PC-3 (cell line): ENCODE results near the gene MACIR. TPM values are rescaled to one million over a fixed set of nuclear protein-coding genes. Genes with fewer than 3 reads are reported as not detected.

ENCODE experiments used
- ATAC-seq: fragments of 200-7000 bp; cut with Tn5 transposase; 2 replicates; pipeline ENCODE4 v1.9.1; 2020; ENCODE audit warnings: mild to moderate bottlenecking, moderate library complexity
- BruUV-seq: library from RNA; stranded (reverse); fragments of 400-500 nt; replicated peaks from 2 replicates; lab custom pipeline; 2021; lab: Mats Ljungman, UMichigan
- CTCF ChIA-PET: fragments of 300-600 bp; sonication (Branson Sonifier 250); formaldehyde crosslinking; loops from one replicate; lab custom pipeline; 2022; ENCODE audit warnings: antibody characterized with exemption; lab: Charles Lee
- POLR2A ChIA-PET: fragments of 300-600 bp; sonication (Branson Sonifier 250); formaldehyde crosslinking; loops from one replicate; lab custom pipeline; 2022; ENCODE audit warnings: antibody characterized with exemption; ENCODE audit not compliant: unreplicated experiment; lab: Charles Lee
- DNase-seq: peaks from one replicate; pipeline ENCODE4 v3.0.0-alpha.2; 2015
- H2AFZ ChIP-seq: fragments of 300-600 bp; sonication (generic); 2 replicates; pipeline ENCODE4 v1.6.0; 2016; ENCODE audit warnings: antibody characterized with exemption, low read length
- H3F3A ChIP-seq: fragments of 300-600 bp; sonication (generic); one replicate; pipeline ENCODE4 v1.6.0; 2017; ENCODE audit warnings: antibody characterized with exemption, low read length, control low read depth, mild to moderate bottlenecking; ENCODE audit not compliant: unreplicated experiment
- H3K27ac ChIP-seq: fragments of 300-600 bp; sonication (generic); 2 replicates; pipeline ENCODE4 v1.5.1; 2016; ENCODE audit warnings: mild to moderate bottlenecking, low read length
- H3K27me3 ChIP-seq: fragments of 300-600 bp; sonication (generic); 2 replicates; pipeline ENCODE4 v1.6.1; 2016; ENCODE audit warnings: low read length, mixed read lengths
- H3K36me3 ChIP-seq: fragments of 300-600 bp; sonication (generic); 2 replicates; pipeline ENCODE4 v1.6.1; 2016; ENCODE audit warnings: low read depth, mixed run types, low read length, mixed read lengths
- H3K4me1 ChIP-seq: fragments of 300-600 bp; sonication (generic); 2 replicates; pipeline ENCODE4 v1.5.1; 2016; ENCODE audit warnings: low read length; ENCODE audit not compliant: insufficient read depth
- H3K4me2 ChIP-seq: fragments of 300-600 bp; sonication (generic); 2 replicates; pipeline ENCODE4 v1.6.0; 2016; ENCODE audit warnings: low read length
- H3K4me3 ChIP-seq: fragments of 300-600 bp; sonication (generic); 2 replicates; pipeline ENCODE4 v1.5.1; 2016; ENCODE audit warnings: mild to moderate bottlenecking, low read length, mixed read lengths
- H3K79me2 ChIP-seq: fragments of 300-600 bp; sonication (generic); 2 replicates; pipeline ENCODE4 v1.6.1; 2017; ENCODE audit warnings: low read length, mixed read lengths
- H3K9ac ChIP-seq: fragments of 300-600 bp; sonication (generic); 2 replicates; pipeline ENCODE4 v1.6.0; 2016; ENCODE audit warnings: mild to moderate bottlenecking, low read length
- H3K9me2 ChIP-seq: fragments of 300-600 bp; sonication (generic); replicated peaks from 2 replicates; pipeline ENCODE4 v1.6.1; 2016; ENCODE audit warnings: mixed run types, low read length, mixed read lengths
- H3K9me3 ChIP-seq: fragments of 300-600 bp; sonication (generic); 2 replicates; pipeline ENCODE4 v1.6.1; 2016; ENCODE audit warnings: low read length, mixed read lengths
- H4K20me1 ChIP-seq: fragments of 300-600 bp; sonication (generic); 2 replicates; pipeline ENCODE4 v1.6.1; 2016; ENCODE audit warnings: low read length, mixed read lengths
- EZH2 ChIP-seq: fragments of 300-600 bp; sonication (generic); IDR thresholded peaks from one replicate; pipeline ENCODE4 v1.6.1; 2017; ENCODE audit warnings: antibody characterized with exemption, mild to moderate bottlenecking, low read length; ENCODE audit not compliant: unreplicated experiment
- EZH2phosphoT487 ChIP-seq: fragments of 300-600 bp; sonication (generic); IDR thresholded peaks from 2 replicates; pipeline ENCODE4 v1.6.1; 2018; ENCODE audit warnings: mild to moderate bottlenecking, antibody characterized with exemption, low read length, borderline replicate concordance
- intact Hi-C: fragments of 100-400 bp; cut with micrococcal nuclease; formaldehyde crosslinking; loops from 2 replicates; pipeline ENCODE4 v1.9.0; 2023
- total RNA-seq: library from RNA; depleted of rRNA; stranded (reverse); fragments of >200 nt; gene quantifications from 2 replicates; pipeline ENCODE4 v1.2.3, GENCODE V29; 2014
- TF ChIP-seq, protein P1 (sequence below): fragments of 300-600 bp; sonication (generic); conservative IDR thresholded peaks from 2 replicates; pipeline ENCODE4 v1.5.1; 2017; ENCODE audit warnings: antibody characterized with exemption, low read depth, mild to moderate bottlenecking, low read length

MACIR gene
- total RNA-seq, 1 experiment from 2014 or later = 22.2 TPM

DNA sequence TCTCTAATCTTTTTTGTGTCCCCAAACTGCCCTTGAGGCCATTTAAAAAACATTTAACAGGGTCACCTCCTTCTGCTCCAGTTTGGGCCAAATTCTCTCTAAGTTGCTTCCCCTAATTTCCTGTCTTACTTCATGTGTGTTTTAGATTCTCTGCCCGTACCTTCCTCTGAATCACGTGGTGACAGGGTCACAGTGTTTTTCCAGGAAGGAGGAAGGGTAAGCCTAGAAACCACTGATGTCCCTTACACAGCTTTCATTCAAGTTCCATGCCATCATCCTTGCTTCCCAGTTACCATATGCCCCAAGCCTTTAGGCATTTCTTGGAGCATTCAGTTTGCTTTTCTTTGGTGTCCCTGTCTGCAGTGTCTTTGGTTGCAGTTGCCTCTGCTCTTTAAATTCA, 42.4 kb upstream of the MACIR start:
- H3F3A ChIP-seq = no peaks in the 10 kb centered on the region
- no peak for DNase-seq
- ATAC-seq = no peak; the same call in none of the 2 replicates
- H2AFZ ChIP-seq = 0 out of 2 replicates have a peak overlapping the region, but pooled peaks have one; percentile 1
- H4K20me1 ChIP-seq = no peaks in the 10 kb centered on the region
- POLR2A ChIA-PET = interaction anchor here (0.6 kb wide), 1 partner anchor 155 kb away, joined by 3 read pairs; no protein-coding TSS in a partner anchor
- H3K4me2 ChIP-seq = no peak overlapping the region
- no peak overlapping the region for H3K9ac ChIP-seq
- BruUV-seq = no TSS peak
- CTCF ChIA-PET = interaction anchor here (0.7 to 0.8 kb wide), 2 partner anchors 8 to 669 kb away, joined by 3 read pairs; no protein-coding TSS in a partner anchor
- H3K9me2 ChIP-seq = no peaks in the 10 kb centered on the region
- no peak overlapping the region for H3K4me3 ChIP-seq
- no peaks in the 10 kb centered on the region for H3K79me2 ChIP-seq
- no peaks in the 10 kb centered on the region for H3K27me3 ChIP-seq
- H3K9me3 ChIP-seq = no peaks in the 10 kb centered on the region
- 0 out of 2 replicates have a peak, but pooled peaks cover 3% of the 10 kb centered on the region for H3K4me1 ChIP-seq
- H3K27ac ChIP-seq = no peak overlapping the region
- intact Hi-C loops = no loop called here
- H3K36me3 ChIP-seq = no peaks in the 10 kb centered on the region
- TF ChIP-seq, protein P1, sequence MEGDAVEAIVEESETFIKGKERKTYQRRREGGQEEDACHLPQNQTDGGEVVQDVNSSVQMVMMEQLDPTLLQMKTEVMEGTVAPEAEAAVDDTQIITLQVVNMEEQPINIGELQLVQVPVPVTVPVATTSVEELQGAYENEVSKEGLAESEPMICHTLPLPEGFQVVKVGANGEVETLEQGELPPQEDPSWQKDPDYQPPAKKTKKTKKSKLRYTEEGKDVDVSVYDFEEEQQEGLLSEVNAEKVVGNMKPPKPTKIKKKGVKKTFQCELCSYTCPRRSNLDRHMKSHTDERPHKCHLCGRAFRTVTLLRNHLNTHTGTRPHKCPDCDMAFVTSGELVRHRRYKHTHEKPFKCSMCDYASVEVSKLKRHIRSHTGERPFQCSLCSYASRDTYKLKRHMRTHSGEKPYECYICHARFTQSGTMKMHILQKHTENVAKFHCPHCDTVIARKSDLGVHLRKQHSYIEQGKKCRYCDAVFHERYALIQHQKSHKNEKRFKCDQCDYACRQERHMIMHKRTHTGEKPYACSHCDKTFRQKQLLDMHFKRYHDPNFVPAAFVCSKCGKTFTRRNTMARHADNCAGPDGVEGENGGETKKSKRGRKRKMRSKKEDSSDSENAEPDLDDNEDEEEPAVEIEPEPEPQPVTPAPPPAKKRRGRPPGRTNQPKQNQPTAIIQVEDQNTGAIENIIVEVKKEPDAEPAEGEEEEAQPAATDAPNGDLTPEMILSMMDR = no peak
- TF ChIP-seq EZH2phosphoT487 (no peak), EZH2 (no peak)

DNA sequence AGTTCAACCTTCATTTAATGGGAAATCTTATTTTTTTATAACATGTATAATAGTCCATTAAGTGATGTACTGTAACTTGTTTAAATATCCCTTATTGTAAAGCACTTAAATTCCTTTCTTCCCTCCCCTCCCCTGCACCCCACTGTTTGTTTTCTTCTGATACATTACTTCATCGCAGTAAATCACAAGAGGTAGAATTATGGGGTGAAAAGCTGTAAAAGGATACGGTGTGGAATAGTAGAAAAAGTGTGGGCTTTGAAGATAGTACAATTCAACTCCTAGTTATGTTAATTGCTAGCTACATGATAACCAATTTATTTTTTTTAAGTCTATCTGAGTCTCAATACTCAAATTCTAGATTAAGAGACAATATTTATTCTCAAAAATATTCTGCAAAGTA, 41.9 kb upstream of the MACIR start:
- H2AFZ ChIP-seq = no peak overlapping the region
- no peaks in the 10 kb centered on the region for H3K79me2 ChIP-seq
- no peaks in the 10 kb centered on the region for H3F3A ChIP-seq
- ChIA-PET CTCF (interaction anchor here (0.7 kb wide), 1 partner anchor 8 kb away, joined by 3 read pairs; no protein-coding TSS in a partner anchor), POLR2A (interaction anchor here (0.6 kb wide), 1 partner anchor 256 kb away, joined by 3 read pairs; no protein-coding TSS in a partner anchor)
- ATAC-seq (no peak), DNase-seq (no peak)
- H3K4me3 ChIP-seq = no peak overlapping the region
- H3K27ac ChIP-seq = no peak overlapping the region
- H4K20me1 ChIP-seq = no peaks in the 10 kb centered on the region
- no peak overlapping the region for H3K9ac ChIP-seq
- no peak for TF ChIP-seq EZH2
- no peak for TF ChIP-seq EZH2phosphoT487
- TF ChIP-seq, protein P1 = no peak
- no peaks in the 10 kb centered on the region for H3K9me3 ChIP-seq
- intact Hi-C loops = no loop called here
- H3K4me2 ChIP-seq = no peak overlapping the region
- no TSS peak for BruUV-seq
- no peaks in the 10 kb centered on the region for H3K27me3 ChIP-seq
- H3K9me2 ChIP-seq = no peaks in the 10 kb centered on the region
- H3K4me1 ChIP-seq = 0 out of 2 replicates have a peak, but pooled peaks cover 3% of the 10 kb centered on the region
- no peaks in the 10 kb centered on the region for H3K36me3 ChIP-seq

DNA sequence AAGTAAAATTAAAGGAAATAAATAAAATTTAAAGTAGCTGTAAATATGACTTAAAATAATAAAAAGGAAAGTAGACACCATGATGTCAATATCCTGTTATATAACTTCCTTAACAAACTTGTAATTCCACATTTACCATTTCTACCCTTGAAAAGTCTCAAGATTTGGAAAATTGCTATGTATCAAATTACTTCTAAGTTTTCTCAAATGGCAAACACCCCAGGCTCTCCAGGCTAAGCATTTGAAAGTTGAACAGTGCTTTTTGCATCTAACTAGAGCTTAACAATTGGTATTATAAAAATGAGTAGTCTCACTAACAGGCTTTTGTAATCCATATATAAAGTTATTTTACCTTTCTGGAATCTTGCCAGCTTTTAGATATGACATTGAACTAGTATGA, 41.5 kb upstream of the MACIR start:
- intact Hi-C loops = no loop called here
- no peak overlapping the region for H3K4me2 ChIP-seq
- BruUV-seq = no TSS peak

More for the DNA sequence above, 41.5 kb upstream of the MACIR start:
- Histone ChIP-seq H3K36me3 (no peaks in the 10 kb centered on the region), H3K4me1 (0 out of 2 replicates have a peak, but pooled peaks cover 3% of the 10 kb centered on the region), H3K79me2 (no peaks in the 10 kb centered on the region), H3K9me3 (no peaks in the 10 kb centered on the region), H3K4me3 (no peak overlapping the region), H3K27me3 (no peaks in the 10 kb centered on the region), H3F3A (no peaks in the 10 kb centered on the region), H3K9me2 (no peaks in the 10 kb centered on the region), H2AFZ (no peak overlapping the region), H4K20me1 (no peaks in the 10 kb centered on the region), H3K27ac (no peak overlapping the region), H3K9ac (no peak overlapping the region)
- ChIA-PET POLR2A (interaction anchor here (0.6 kb wide), 1 partner anchor 256 kb away, joined by 3 read pairs; no protein-coding TSS in a partner anchor), CTCF (no interaction called here)
- TF ChIP-seq, protein P1 = no peak
- TF ChIP-seq EZH2phosphoT487 (no peak), EZH2 (no peak)
- ATAC-seq (no peak), DNase-seq (no peak)
